ENCODE results near the gene ARAP1. TPM values are rescaled to one million over a fixed set of nuclear protein-coding genes. Genes with fewer than 3 reads are reported as not detected.
A peak's percentile ranks its signal among the peaks of the same experiment; 100 is the strongest.

ARAP1 gene
- total RNA-seq, 1 experiment from 2014 or later, result 66.1 TPM

DNA sequence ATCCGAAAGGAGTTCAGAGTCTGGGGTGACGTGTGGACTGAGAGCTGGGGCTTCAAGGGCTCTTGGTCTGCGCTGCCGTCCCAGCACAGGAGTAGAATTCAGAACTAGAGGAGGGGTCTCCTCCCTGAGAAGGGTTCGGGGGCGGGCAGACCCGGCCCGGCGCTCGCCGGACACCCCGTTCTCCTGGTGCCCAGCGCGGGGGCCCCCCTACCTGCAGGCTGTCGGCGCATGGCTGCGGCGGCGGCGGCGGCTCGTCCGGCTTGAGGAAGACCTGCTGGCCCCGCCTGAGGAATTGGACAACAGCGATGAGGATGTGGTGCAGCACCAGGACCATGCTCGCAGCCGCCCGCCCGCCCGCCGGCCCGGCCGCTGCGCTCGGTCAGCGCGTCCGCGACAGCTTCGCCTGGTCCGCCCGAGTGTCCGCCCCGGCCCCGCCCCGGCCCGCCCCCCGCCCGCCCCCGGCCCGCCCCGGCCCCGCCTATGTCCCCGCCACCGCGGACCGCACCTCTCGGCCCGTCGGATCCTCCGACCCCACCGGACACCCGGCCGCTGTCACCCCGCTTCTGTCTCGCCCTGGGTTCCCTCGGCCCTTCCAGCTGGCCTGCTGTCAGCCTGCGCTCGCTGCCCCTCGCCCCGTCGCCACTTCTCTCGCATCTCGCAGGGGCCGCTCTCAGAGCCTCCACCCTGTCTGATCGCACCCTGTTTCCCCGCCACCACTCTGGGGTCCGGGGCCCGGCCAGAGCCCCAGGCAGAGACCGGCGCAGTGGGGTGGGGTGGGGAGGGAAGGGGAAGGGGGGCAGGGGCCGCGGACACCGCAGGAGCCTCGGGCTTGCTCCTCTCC lies 109.9 kb downstream of the ARAP1 start:
- peak overlapping the region; percentile 37 for H3K4me3 ChIP-seq (ENCODE audit: low read depth, low read length, poor library complexity, severe bottlenecking)
- no peaks in the 10 kb centered on the region for H3K36me3 ChIP-seq (ENCODE audit: insufficient read depth, low read length, poor library complexity, severe bottlenecking)
- no peak overlapping the region for H3K27ac ChIP-seq (ENCODE audit: low read depth, low read length, poor library complexity, severe bottlenecking)
- no TSS peak for BruUV-seq (replicated peaks)
- peaks cover 8% of the 10 kb centered on the region for H3K4me1 ChIP-seq (ENCODE audit: insufficient read depth, low read length, poor library complexity, severe bottlenecking)
- CTCF ChIA-PET, result no interaction called here
- intact Hi-C loops (cut with micrococcal nuclease; ENCODE audit: unreplicated experiment), result loop anchor here (2.0 kb wide), 1 partner anchor 159 kb away; no protein-coding TSS in a partner anchor
- no peaks in the 10 kb centered on the region for H3K9me3 ChIP-seq (ENCODE audit: low read depth, low read length, poor library complexity, severe bottlenecking)
- peaks cover 21% of the 10 kb centered on the region for H3K27me3 ChIP-seq (replicated peaks; ENCODE audit: insufficient read depth, low read depth, low read length, poor library complexity)
- TF ChIP-seq, protein P1, sequence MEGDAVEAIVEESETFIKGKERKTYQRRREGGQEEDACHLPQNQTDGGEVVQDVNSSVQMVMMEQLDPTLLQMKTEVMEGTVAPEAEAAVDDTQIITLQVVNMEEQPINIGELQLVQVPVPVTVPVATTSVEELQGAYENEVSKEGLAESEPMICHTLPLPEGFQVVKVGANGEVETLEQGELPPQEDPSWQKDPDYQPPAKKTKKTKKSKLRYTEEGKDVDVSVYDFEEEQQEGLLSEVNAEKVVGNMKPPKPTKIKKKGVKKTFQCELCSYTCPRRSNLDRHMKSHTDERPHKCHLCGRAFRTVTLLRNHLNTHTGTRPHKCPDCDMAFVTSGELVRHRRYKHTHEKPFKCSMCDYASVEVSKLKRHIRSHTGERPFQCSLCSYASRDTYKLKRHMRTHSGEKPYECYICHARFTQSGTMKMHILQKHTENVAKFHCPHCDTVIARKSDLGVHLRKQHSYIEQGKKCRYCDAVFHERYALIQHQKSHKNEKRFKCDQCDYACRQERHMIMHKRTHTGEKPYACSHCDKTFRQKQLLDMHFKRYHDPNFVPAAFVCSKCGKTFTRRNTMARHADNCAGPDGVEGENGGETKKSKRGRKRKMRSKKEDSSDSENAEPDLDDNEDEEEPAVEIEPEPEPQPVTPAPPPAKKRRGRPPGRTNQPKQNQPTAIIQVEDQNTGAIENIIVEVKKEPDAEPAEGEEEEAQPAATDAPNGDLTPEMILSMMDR (conservative IDR thresholded peaks at IDR 0.05; ENCODE audit: low read depth, low read length), result no peak
- TF ChIP-seq EZH2 (IDR thresholded peaks at IDR 0.05; ENCODE audit: borderline replicate concordance, low read depth, low read length, poor library complexity, severe bottlenecking), result peak; percentile 71
- POLR2A ChIA-PET (ENCODE audit: low non-redundant PET), result no interaction called here
- DNase-seq (ENCODE audit: low spot score), result peak; percentile 37

DNA sequence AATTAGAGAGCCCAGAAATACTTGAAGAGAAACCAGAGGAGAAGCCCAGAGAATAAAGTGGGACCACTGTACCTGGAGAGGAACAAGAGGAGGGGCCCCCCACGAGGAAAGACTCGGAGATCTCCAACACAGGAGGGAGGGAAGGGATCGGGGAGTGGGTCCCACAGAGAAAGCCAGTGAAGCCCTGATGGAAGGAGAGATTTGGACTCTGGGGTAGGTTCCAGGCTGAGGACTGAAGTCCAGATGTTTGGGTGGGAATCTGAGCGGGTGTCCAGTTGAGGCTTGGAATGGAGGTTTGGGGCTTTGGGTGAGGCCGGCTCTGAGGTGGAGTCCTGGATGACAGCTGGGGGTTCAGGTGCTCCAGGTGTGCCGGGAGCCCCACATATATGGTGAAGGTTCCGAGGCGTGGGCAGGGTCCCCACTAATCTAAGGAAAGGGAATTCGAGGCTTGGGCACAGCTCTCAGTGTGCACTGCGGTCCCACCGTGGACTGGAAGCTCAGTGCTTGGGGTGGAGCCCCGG lies 110.6 kb downstream of the ARAP1 start:
- peaks cover 21% of the 10 kb centered on the region for H3K27me3 ChIP-seq (replicated peaks; ENCODE audit: insufficient read depth, low read depth, low read length, poor library complexity)
- CTCF ChIA-PET, result no interaction called here
- no TSS peak for BruUV-seq (replicated peaks)

DNA sequence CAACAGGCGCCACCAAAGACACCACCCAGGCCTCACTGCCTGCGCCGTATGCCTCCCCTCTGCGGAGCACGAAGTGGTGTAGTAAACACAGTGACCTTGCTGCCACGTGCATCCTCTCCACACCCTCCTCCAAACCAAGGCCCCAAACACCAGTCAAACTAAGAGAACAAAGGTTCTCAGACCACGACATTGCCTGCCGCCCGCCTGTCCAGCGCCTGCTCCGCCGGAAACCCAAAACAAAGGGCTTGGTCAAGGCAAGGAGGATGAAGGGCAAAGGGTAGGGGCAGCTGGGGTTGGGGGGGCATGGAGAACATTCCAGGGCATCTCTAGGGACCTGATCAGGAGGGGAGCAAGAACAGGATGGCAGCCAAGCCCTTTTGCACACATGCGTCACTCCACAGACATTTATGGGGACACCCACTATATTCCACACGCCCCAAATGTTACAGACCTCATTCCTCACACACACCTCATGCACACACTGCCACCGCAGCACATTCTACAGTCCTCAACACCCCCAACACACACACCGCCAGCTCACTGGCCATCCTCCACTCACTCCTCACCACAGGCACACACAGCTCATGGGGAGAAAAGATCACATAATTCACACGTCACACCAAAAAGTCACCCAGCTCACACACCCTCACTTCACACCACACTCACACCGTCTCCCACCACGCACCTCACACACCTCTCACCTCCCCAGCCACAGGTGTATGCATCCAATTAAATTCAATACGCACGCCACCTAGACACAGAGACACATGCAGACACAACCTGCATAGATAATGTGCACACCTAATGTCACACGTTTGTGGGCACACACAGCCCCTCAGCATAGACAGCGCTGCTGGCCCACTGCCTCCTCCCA lies 112.5 kb downstream of the ARAP1 start:
- H3K4me3 ChIP-seq (ENCODE audit: low read depth, low read length, poor library complexity, severe bottlenecking), result no peak overlapping the region
- ChIA-PET POLR2A (ENCODE audit: low non-redundant PET) (no interaction called here), CTCF (no interaction called here)
- no TSS peak for BruUV-seq (replicated peaks)
- intact Hi-C loops (cut with micrococcal nuclease; ENCODE audit: unreplicated experiment), result no loop called here
- H3K4me1 ChIP-seq (ENCODE audit: insufficient read depth, low read length, poor library complexity, severe bottlenecking), result peaks cover 18% of the 10 kb centered on the region
- no peak overlapping the region for H3K27ac ChIP-seq (ENCODE audit: low read depth, low read length, poor library complexity, severe bottlenecking)
- no peak for TF ChIP-seq EZH2 (IDR thresholded peaks at IDR 0.05; ENCODE audit: borderline replicate concordance, low read depth, low read length, poor library complexity, severe bottlenecking)
- TF ChIP-seq, protein P1 (conservative IDR thresholded peaks at IDR 0.05; ENCODE audit: low read depth, low read length), result no peak
- no peaks in the 10 kb centered on the region for H3K9me3 ChIP-seq (ENCODE audit: low read depth, low read length, poor library complexity, severe bottlenecking)
- no peak for DNase-seq (ENCODE audit: low spot score)
- no peaks in the 10 kb centered on the region for H3K36me3 ChIP-seq (ENCODE audit: insufficient read depth, low read length, poor library complexity, severe bottlenecking)
- H3K27me3 ChIP-seq (replicated peaks; ENCODE audit: insufficient read depth, low read depth, low read length, poor library complexity), result peaks cover 28% of the 10 kb centered on the region

More for the DNA sequence above, 110.6 kb downstream of the ARAP1 start:
- Histone ChIP-seq H3K36me3 (ENCODE audit: insufficient read depth, low read length, poor library complexity, severe bottlenecking) (no peaks in the 10 kb centered on the region), H3K9me3 (ENCODE audit: low read depth, low read length, poor library complexity, severe bottlenecking) (no peaks in the 10 kb centered on the region), H3K27ac (ENCODE audit: low read depth, low read length, poor library complexity, severe bottlenecking) (no peak overlapping the region), H3K4me1 (ENCODE audit: insufficient read depth, low read length, poor library complexity, severe bottlenecking) (peaks cover 8% of the 10 kb centered on the region), H3K4me3 (ENCODE audit: low read depth, low read length, poor library complexity, severe bottlenecking) (peak overlapping the region; percentile 29)
- POLR2A ChIA-PET (ENCODE audit: low non-redundant PET), result no interaction called here
- DNase-seq (ENCODE audit: low spot score), result no peak
- intact Hi-C loops (cut with micrococcal nuclease; ENCODE audit: unreplicated experiment), result loop anchor here (2.0 kb wide), 1 partner anchor 159 kb away; no protein-coding TSS in a partner anchor
- no peak for TF ChIP-seq EZH2 (IDR thresholded peaks at IDR 0.05; ENCODE audit: borderline replicate concordance, low read depth, low read length, poor library complexity, severe bottlenecking)
- TF ChIP-seq, protein P1 (conservative IDR thresholded peaks at IDR 0.05; ENCODE audit: low read depth, low read length), result no peak

Data from A673 (cell line).